ENCODE results near the gene TBC1D8.

Gene TBC1D8

DNA sequence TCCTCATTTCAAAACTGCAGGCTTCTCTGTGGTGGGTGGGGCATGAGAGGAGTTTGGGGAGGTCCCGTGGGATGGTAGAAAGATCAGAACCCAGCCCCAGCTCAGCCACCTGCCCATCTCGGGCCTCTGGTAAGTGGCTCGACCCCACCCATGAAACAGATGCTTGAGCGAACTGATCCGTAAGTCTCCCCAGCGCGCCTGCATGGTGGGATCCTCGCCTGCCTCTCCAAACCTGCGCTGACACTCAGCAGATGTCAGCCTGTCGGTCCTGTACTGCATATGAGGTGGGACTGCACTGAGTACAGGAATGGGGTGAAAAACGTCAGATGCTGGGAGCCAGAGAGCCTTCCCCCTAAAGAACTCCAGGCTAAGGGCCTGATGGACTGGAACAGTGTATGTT is 165.0 kb downstream of the TBC1D8 start:
- DNase-seq (ENCODE audit: low read depth) = no peak
- TF ChIP-seq, protein P1, sequence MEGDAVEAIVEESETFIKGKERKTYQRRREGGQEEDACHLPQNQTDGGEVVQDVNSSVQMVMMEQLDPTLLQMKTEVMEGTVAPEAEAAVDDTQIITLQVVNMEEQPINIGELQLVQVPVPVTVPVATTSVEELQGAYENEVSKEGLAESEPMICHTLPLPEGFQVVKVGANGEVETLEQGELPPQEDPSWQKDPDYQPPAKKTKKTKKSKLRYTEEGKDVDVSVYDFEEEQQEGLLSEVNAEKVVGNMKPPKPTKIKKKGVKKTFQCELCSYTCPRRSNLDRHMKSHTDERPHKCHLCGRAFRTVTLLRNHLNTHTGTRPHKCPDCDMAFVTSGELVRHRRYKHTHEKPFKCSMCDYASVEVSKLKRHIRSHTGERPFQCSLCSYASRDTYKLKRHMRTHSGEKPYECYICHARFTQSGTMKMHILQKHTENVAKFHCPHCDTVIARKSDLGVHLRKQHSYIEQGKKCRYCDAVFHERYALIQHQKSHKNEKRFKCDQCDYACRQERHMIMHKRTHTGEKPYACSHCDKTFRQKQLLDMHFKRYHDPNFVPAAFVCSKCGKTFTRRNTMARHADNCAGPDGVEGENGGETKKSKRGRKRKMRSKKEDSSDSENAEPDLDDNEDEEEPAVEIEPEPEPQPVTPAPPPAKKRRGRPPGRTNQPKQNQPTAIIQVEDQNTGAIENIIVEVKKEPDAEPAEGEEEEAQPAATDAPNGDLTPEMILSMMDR (conservative IDR thresholded peaks at IDR 0.05; ENCODE audit: control insufficient read depth, insufficient read depth, low read depth, low read length) = no peak
- no peak overlapping the region for H3K4me3 ChIP-seq (ENCODE audit: control insufficient read depth, low read depth, low read length)

DNA sequence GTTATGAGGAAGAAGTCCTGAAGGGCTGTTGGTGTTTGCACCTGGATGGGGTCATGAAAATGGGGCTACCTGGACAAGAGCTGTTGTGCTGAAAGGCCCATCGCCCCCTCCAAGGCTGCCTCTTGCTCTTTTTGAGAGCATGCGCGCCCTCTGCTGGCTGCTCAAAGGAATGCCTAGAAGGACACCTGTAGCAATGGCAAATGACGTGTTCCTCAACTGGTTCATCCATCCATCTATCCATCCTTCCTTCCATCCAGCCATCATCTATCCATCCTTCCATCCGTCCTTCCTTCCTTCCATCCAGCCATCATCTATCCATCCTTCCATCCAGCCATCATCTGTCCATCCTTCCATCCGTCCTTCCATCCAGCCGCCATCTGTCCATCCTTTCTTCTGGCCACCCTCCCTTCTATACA is 166.3 kb downstream of the TBC1D8 start:
- no peak overlapping the region for H3K4me3 ChIP-seq (ENCODE audit: control insufficient read depth, low read depth, low read length)
- TF ChIP-seq, protein P1 (conservative IDR thresholded peaks at IDR 0.05; ENCODE audit: control insufficient read depth, insufficient read depth, low read depth, low read length) = peak; percentile 95
- DNase-seq (ENCODE audit: low read depth) = peak; percentile 70

DNA sequence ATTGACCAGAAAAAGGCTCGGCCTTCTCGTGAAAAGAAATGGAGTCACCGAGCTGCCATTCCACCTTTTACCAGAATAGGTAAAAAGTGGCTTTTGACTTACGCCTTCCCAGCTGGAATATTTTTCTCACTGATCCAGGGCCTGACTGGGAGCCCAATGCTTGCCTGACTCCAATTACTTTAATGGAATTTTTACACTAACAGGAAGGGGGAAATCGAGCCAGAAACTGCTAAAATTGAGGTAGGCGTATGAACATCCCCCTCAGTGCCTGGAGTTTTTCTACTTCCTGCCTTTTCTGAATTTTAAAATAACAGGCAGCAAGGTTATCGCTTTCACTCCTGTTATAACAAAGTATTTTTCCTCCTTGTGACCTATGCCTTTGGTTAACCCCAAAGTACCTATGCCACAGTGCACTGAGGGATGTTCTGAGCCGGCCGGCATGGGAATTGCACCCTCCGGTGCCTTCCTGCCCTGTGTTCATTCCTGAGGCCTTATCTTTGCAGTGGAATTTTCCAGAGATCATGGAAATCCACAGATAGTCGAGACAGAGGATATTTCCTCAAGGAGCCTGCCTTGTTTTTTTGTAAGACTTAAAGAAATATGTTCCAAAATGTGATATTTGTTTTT is 167.4 kb downstream of the TBC1D8 start:
- H3K4me3 ChIP-seq (ENCODE audit: control insufficient read depth, low read depth, low read length) = no peak overlapping the region
- no peak for DNase-seq (ENCODE audit: low read depth)
- TF ChIP-seq, protein P1 (conservative IDR thresholded peaks at IDR 0.05; ENCODE audit: control insufficient read depth, insufficient read depth, low read depth, low read length) = no peak

DNA sequence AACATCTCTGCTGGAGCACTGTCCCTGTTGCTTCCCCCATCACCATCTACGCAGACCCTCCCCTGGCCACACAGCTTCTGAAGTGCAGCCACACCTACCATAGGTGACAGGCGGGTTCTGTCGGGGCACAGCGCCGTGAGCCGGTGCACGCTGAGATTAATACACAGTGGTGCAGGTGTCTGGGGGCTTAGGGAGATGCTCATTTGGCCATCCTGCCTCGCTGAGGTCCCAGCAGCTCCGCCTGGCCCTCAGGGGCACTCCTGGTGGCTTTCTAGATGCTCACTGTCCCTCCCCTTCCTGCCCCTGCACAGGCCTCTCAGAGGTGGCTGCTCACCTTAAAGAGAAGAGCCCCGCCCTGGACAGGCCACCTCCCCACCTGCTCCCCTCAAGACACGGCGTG is 168.0 kb downstream of the TBC1D8 start:
- no peak overlapping the region for H3K4me3 ChIP-seq (ENCODE audit: control insufficient read depth, low read depth, low read length)
- no peak for DNase-seq (ENCODE audit: low read depth)
- TF ChIP-seq, protein P1 (conservative IDR thresholded peaks at IDR 0.05; ENCODE audit: control insufficient read depth, insufficient read depth, low read depth, low read length) = no peak

DNA sequence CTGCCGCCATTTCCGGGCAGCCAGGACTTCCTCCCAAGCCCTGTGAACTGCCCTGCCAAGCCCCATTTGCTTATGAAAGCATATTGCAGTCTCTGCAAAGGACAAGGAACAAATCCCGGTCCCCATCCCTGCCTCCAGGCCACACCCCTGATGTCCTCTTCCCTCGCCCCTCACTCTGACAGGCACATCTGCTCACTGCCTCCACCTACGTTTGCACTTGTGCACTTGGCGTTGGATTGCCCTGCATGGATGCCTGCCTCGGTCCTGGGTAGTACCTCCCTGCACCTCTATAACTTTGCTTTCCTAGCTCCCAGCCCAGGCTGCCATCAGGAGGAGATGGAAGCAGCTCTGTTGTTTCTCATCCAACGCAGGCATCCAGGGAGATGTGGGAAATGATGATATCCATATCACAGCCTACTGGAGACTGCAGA is 168.7 kb downstream of the TBC1D8 start:
- DNase-seq (ENCODE audit: low read depth) = no peak
- H3K4me3 ChIP-seq (ENCODE audit: control insufficient read depth, low read depth, low read length) = no peak overlapping the region
- TF ChIP-seq, protein P1 (conservative IDR thresholded peaks at IDR 0.05; ENCODE audit: control insufficient read depth, insufficient read depth, low read depth, low read length) = no peak

DNA sequence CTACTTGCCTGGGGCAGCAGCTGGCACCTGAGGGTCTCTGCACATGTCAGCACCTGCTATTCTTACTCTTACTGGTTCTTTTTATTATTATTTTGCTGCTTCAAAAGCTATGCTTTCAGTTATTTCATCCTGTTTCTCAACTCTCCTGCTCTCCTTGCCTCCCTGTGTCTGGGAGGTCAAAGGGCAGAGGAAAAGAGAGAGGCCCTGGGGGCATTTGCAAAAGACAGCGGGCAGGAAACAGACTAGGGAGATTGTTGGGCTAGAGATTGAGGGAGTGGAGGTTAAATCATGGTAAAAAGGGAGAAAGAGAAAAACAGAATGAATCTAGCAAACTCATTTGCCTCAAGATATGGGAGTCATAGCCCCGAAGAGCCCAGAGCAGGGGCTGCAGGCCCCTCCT is 170.2 kb downstream of the TBC1D8 start:
- no peak overlapping the region for H3K4me3 ChIP-seq (ENCODE audit: control insufficient read depth, low read depth, low read length)
- TF ChIP-seq, protein P1 (conservative IDR thresholded peaks at IDR 0.05; ENCODE audit: control insufficient read depth, insufficient read depth, low read depth, low read length) = no peak
- no peak for DNase-seq (ENCODE audit: low read depth)

DNA sequence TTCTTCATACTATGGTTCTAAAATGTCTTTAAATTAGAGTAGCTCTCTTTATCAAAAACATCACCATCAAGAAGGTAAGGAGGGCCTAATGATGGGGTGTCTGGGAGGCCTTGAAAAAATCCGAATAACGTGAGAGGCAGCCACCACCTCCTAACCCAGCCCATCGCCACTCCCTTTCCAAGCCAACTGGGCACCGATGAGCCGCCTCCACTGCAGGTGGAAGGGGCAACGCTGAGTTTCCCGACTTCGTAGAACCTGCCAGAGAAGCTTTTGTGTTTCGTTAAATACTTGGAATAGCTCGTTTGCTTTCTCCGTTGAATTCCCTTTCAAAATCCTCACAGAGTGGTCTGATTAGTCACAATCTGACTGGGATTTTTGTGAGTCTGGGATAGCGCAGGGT is 171.1 kb downstream of the TBC1D8 start:
- TF ChIP-seq, protein P1 (conservative IDR thresholded peaks at IDR 0.05; ENCODE audit: control insufficient read depth, insufficient read depth, low read depth, low read length) = no peak
- H3K4me3 ChIP-seq (ENCODE audit: control insufficient read depth, low read depth, low read length) = no peak overlapping the region
- DNase-seq (ENCODE audit: low read depth) = no peak
